ENCODE measurements around the gene SH3RF3. TPM values are rescaled to one million over a fixed set of nuclear protein-coding genes. Genes with fewer than 3 reads are reported as not detected.

Gene SH3RF3
- total and polyA plus RNA-seq, 9 of the 15 experiments (the other 6 are each of a cell fraction or from before 2014, with no cell fraction given) = 0.02 TPM; not detected in 8

DNA sequence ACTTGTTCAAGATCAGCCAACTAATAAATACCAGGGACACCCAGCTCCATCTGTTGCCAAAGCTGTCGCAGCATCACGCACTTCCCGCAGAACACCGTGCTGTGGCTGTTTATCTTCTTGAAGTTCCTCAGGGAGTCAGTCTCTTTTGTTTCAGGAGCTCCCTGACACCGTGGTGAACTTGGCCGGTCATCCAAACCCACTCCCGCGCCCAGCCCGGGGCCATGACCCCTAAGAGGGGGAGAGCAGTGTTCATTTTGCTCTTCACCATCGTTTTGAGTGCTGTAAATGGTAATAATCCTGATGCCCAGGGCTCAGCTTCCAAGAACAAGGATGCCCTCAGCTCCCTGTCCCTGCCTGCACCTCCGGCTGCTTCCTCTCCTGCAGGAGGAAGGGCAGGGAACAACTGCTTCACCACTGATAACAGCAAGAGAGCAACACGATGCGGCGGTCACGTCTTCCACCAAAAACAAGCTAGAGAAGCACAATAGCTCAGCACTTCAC is 353.4 kb downstream of the SH3RF3 start:
- WGBS (ENCODE audit: insufficient coverage, low coverage, missing lambda C conversion rate) = under 1% methylated on average over 10 of the region's 15 CpGs
- POLR2A ChIA-PET = interaction anchor here (1.4 kb wide), 1 partner anchor 11 kb away, joined by 3 read pairs; no protein-coding TSS in a partner anchor
- in situ Hi-C loops (cut with MboI) (no loop called here), intact Hi-C loops (cut with micrococcal nuclease) (no loop called here)
- no peak overlapping the region for H2AFZ ChIP-seq (ENCODE audit: low read depth, low read length)
- 0 out of 2 replicates have a peak, but pooled peaks cover 3% of the 10 kb centered on the region for H4K20me1 ChIP-seq (replicated peaks; ENCODE audit: control insufficient read depth, insufficient read depth, low read length)
- H3K4me2 ChIP-seq (ENCODE audit: insufficient read depth, low read length) = no peak overlapping the region
- DNase-seq (ENCODE audit: extremely low read depth in 1 of 4, low spot score in 3 of 4) (peak in 1 of 4 experiments; percentile 8), FAIRE-seq (no peak), ATAC-seq (no peak)
- no peak overlapping the region for H3K27ac ChIP-seq (ENCODE audit: extremely low read depth, low read depth, low read length)
- no peaks in the 10 kb centered on the region for H3K36me3 ChIP-seq (ENCODE audit: control insufficient read depth, insufficient read depth, low read length)
- no peaks in the 10 kb centered on the region for H3K4me1 ChIP-seq (replicated peaks in 1 of 2; ENCODE audit: control insufficient read depth in 2 of 2, insufficient read depth in 2 of 2, low read length in 2 of 2)
- H3K4me3 ChIP-seq = no peak overlapping the region
- BruUV-seq (replicated peaks) = no TSS peak
- H3K9ac ChIP-seq (ENCODE audit: insufficient read depth in 1 of 2, low read depth in 2 of 2, low read length in 2 of 2) = no peak overlapping the region
- H3K9me3 ChIP-seq (replicated peaks; ENCODE audit: control insufficient read depth, insufficient read depth, low read depth, low read length) = no peaks in the 10 kb centered on the region
- H3K9me1 ChIP-seq (ENCODE audit: control insufficient read depth, insufficient read depth, low read length) = peaks cover 2% of the 10 kb centered on the region
- CTCF ChIA-PET (ENCODE audit: low intra/inter-chr PET ratio) = no interaction called here
- no peaks in the 10 kb centered on the region for H3K79me2 ChIP-seq (ENCODE audit: control insufficient read depth, insufficient read depth, low read length)
- H3K27me3 ChIP-seq (ENCODE audit: control insufficient read depth in 2 of 2, insufficient read depth in 2 of 2, low read length in 2 of 2) = peaks cover 30 to 83% of the 10 kb centered on the region in 2 experiments
- TF ChIP-seq, protein P1, sequence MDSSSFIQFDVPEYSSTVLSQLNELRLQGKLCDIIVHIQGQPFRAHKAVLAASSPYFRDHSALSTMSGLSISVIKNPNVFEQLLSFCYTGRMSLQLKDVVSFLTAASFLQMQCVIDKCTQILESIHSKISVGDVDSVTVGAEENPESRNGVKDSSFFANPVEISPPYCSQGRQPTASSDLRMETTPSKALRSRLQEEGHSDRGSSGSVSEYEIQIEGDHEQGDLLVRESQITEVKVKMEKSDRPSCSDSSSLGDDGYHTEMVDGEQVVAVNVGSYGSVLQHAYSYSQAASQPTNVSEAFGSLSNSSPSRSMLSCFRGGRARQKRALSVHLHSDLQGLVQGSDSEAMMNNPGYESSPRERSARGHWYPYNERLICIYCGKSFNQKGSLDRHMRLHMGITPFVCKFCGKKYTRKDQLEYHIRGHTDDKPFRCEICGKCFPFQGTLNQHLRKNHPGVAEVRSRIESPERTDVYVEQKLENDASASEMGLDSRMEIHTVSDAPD (CRISPR knock-in tag; IDR thresholded peaks at IDR 0.05) = no peak
- no peak for TF ChIP-seq ZNF778 (CRISPR knock-in tag; IDR thresholded peaks at IDR 0.05)
- no peak for TF ChIP-seq ELF4 (CRISPR knock-in tag; IDR thresholded peaks at IDR 0.05)
- TF ChIP-seq, protein P2, sequence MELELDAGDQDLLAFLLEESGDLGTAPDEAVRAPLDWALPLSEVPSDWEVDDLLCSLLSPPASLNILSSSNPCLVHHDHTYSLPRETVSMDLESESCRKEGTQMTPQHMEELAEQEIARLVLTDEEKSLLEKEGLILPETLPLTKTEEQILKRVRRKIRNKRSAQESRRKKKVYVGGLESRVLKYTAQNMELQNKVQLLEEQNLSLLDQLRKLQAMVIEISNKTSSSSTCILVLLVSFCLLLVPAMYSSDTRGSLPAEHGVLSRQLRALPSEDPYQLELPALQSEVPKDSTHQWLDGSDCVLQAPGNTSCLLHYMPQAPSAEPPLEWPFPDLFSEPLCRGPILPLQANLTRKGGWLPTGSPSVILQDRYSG (tag; conservative IDR thresholded peaks at IDR 0.05; ENCODE audit: low read depth) = no peak
- TF ChIP-seq ZNF184 (CRISPR knock-in tag; IDR thresholded peaks at IDR 0.05) = no peak
- TF ChIP-seq FOSL1 (tag; conservative IDR thresholded peaks at IDR 0.05) = no peak
- no peak for TF ChIP-seq ZFX (CRISPR knock-in tag; IDR thresholded peaks at IDR 0.05)
- TF ChIP-seq ZFP30 (CRISPR knock-in tag; IDR thresholded peaks at IDR 0.05; ENCODE audit: borderline replicate concordance) = no peak
- TF ChIP-seq ERF (CRISPR knock-in tag; IDR thresholded peaks at IDR 0.05) = no peak
- TF ChIP-seq NR2F6 (CRISPR knock-in tag; IDR thresholded peaks at IDR 0.05) = no peak
- TF ChIP-seq, protein P3, sequence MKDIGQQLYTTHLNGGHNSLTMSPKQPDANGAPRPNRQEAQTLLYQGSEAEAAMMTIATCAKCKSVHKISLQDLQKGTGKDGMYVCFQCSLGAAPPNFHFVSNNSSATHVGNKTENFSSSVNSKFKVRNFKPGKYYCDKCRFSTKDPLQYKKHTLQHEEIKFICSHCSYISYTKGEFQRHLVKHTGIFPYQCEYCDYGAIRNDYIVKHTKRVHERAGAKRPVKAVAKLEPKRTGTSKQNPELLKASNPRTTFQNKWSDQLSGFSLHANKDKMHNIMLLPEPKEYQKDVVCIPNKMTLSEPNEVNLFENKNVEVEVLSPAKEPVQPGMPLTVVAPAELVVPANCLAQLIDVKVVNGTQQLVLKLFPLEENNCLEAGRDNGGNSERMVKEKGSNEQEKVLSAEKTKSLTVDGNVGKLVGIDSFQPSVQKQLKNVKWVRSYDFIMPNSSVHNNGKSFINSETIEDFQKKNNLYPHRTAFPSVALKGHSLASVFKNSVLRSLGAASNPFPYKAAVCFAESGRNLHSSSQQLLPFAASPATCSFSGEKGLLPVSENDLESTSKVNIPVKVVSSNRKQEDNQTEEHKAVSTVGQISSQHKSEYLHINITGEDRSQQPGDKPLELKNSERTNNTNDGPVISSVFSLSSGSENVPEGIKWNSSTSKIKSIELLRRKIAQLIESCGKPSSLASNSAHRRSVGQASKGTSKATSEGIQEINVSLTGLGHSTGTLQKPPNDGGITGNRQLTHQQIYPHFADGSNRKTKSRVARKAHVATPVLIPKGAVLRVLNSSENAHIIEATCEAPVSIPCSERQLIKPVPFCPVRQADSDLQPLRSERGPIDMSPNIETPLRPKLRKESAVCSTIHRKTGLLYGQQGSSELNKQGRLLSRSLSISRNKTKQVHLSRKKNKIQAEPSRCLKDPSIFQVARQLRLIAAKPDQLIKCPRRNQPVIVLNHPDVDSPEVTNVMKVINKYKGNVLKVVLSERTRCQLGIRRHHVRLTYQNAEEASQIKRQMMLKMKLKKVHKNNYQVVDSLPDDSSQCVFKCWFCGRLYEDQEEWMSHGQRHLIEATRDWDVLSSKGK (CRISPR knock-in tag; IDR thresholded peaks at IDR 0.05) = no peak
- TF ChIP-seq NUFIP1 (IDR thresholded peaks at IDR 0.05; ENCODE audit: partially characterized antibody) = no peak
- TF ChIP-seq, protein P4, sequence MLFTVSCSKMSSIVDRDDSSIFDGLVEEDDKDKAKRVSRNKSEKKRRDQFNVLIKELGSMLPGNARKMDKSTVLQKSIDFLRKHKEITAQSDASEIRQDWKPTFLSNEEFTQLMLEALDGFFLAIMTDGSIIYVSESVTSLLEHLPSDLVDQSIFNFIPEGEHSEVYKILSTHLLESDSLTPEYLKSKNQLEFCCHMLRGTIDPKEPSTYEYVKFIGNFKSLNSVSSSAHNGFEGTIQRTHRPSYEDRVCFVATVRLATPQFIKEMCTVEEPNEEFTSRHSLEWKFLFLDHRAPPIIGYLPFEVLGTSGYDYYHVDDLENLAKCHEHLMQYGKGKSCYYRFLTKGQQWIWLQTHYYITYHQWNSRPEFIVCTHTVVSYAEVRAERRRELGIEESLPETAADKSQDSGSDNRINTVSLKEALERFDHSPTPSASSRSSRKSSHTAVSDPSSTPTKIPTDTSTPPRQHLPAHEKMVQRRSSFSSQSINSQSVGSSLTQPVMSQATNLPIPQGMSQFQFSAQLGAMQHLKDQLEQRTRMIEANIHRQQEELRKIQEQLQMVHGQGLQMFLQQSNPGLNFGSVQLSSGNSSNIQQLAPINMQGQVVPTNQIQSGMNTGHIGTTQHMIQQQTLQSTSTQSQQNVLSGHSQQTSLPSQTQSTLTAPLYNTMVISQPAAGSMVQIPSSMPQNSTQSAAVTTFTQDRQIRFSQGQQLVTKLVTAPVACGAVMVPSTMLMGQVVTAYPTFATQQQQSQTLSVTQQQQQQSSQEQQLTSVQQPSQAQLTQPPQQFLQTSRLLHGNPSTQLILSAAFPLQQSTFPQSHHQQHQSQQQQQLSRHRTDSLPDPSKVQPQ (CRISPR knock-in tag; IDR thresholded peaks at IDR 0.05; ENCODE audit: borderline replicate concordance) = no peak
